CD8-positive, alpha-beta memory T cell (primary cell): Measurements from ENCODE around the gene TP53I13. TPM values are rescaled to one million over a fixed set of nuclear protein-coding genes. Genes with fewer than 3 reads are reported as not detected.

Experiments used
- CTCF ChIA-PET: fragments of 350-600 bp; sonication (Branson Sonifier 250); formaldehyde crosslinking; loops from one replicate; lab custom pipeline; 2021; ENCODE audit warnings: antibody characterized with exemption; lab: Charles Lee
- POLR2A ChIA-PET: fragments of 350-600 bp; sonication (Branson Sonifier 250); formaldehyde crosslinking; loops from one replicate; lab custom pipeline; 2021; ENCODE audit warnings: antibody characterized with exemption; lab: Charles Lee
- DNase-seq, 5 donors: peaks; one replicate each; pipeline versions ENCODE4 v3.0.0 to v3.0.0-alpha.2; 2020 to 2022; ENCODE audit warnings: mixed read lengths in 1 of 5
- H3K27ac ChIP-seq: one replicate; pipeline ENCODE4 v1.7.0; 2013; ENCODE audit warnings: low read depth, mild to moderate bottlenecking, low read length, moderate library complexity
- H3K27me3 ChIP-seq: 2 replicates; pipeline ENCODE4 v1.7.0; 2013; ENCODE audit warnings: low read length, mild to moderate bottlenecking; ENCODE audit not compliant: insufficient read depth, poor library complexity, severe bottlenecking
- H3K36me3 ChIP-seq: 2 replicates; pipeline ENCODE4 v1.7.0; 2013; ENCODE audit warnings: mild to moderate bottlenecking, low read length, moderate library complexity; ENCODE audit not compliant: insufficient read depth
- H3K4me1 ChIP-seq: 2 replicates; pipeline ENCODE4 v1.7.0; 2013; ENCODE audit warnings: mild to moderate bottlenecking, low read length, moderate library complexity; ENCODE audit not compliant: insufficient read depth
- H3K4me3 ChIP-seq: 2 replicates; pipeline ENCODE4 v1.7.0; 2013; ENCODE audit warnings: mild to moderate bottlenecking, low read length
- H3K9me3 ChIP-seq: 2 replicates; pipeline ENCODE4 v1.7.0; 2013; ENCODE audit warnings: mild to moderate bottlenecking, low read length
- H3K27ac Mint-ChIP-seq, 8 donors: one replicate each; pipeline ENCODE4 v1.8.0; 2020 to 2021; ENCODE audit warnings: mixed read lengths in 8 of 8, mild to moderate bottlenecking in 6 of 8, inconsistent platforms in 3 of 8, moderate library complexity in 3 of 8
- H3K27me3 Mint-ChIP-seq, 2 donors: one replicate each; pipeline ENCODE4 v1.8.0; 2020 to 2021; ENCODE audit warnings: mixed read lengths in 2 of 2, mild to moderate bottlenecking in 1 of 2, moderate library complexity in 1 of 2
- H3K36me3 Mint-ChIP-seq, 3 donors: one replicate each; pipeline ENCODE4 v1.8.0; 2020 to 2021; ENCODE audit warnings: mixed read lengths in 3 of 3, inconsistent platforms in 1 of 3, mild to moderate bottlenecking in 1 of 3
- H3K4me1 Mint-ChIP-seq, 3 donors: one replicate each; pipeline ENCODE4 v1.8.0; 2020 to 2021; ENCODE audit warnings: mixed read lengths in 3 of 3, inconsistent platforms in 1 of 3, mild to moderate bottlenecking in 1 of 3
- H3K4me3 Mint-ChIP-seq, 7 donors: one replicate each; pipeline ENCODE4 v1.8.0; 2020 to 2021; ENCODE audit warnings: mixed read lengths in 7 of 7, mild to moderate bottlenecking in 6 of 7, moderate library complexity in 4 of 7, inconsistent platforms in 2 of 7
- H3K9me3 Mint-ChIP-seq, 5 donors: one replicate each; pipeline ENCODE4 v1.8.0; 2020 to 2022; ENCODE audit warnings: mixed read lengths in 5 of 5, mild to moderate bottlenecking in 3 of 5, moderate library complexity in 2 of 5, inconsistent platforms in 1 of 5
- polyA plus RNA-seq: library from polyadenylated mRNA; unstranded; fragments of 300-500 nt; fragmentation: Illumina TruSeq; gene quantifications from one replicate; pipeline ENCODE4 v1.2.3, GENCODE V29; 2021
- total RNA-seq, 2 experiments: library from RNA; stranded (reverse); gene quantifications; one replicate each; pipeline ENCODE4 v1.2.3, GENCODE V29; 2021

TP53I13 gene
- total and polyA plus RNA-seq, 3 experiments from 2014 or later = 33.1 to 75.5 (median 71.3) TPM

DNA sequence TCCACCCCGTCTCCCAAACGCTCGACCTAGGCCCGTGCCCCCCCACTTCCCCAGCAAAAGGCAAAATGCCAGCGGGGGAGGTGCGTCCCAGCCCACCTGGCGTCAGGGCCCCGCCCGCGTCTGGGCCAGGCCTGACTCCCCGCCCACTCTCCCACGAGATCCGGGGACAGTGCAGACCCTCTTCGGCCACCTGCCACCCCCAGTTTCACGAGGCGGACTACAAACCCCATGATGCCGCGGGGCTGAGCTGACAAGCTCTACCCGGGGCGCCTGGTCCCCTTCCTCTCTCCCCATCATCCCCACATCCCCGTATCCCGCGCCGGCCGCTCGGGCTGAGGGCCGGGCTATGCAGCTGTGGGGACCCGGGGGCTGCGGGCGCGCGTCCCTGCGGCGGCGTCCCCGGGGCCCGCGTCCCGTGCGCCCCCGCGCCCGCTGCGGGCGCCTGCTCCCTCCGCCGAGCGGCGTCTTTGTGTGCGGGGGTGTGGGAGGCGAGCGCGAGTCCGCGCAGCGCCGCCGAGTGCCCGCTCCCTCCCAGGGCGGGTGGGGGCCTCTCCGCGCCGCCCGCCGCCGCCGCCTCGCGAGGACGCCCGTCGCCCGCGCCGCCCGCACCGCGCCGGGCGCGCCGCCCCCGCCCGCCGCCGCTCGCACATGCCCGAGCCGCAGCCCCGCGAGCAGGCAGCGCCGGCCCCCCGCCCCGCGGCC is 24.5 kb downstream of the TP53I13 start, which contains the start of gene ANKRD13B:
TSS of gene ANKRD13B (plus strand) at position 283 of the 702 bp plus-strand sequence. CDS start 490 bp downstream, outside the sequence.
- CTCF ChIA-PET = interaction anchor here (1.2 to 6.2 kb wide), 8 partner anchors 11 to 223 kb away, joined by 3 to 113 read pairs (median 16); partner anchors contain the start of genes ABHD15 and TP53I13
- H3K4me3 ChIP-seq = peak within 1 kb of the TSS; percentile 43

DNA sequence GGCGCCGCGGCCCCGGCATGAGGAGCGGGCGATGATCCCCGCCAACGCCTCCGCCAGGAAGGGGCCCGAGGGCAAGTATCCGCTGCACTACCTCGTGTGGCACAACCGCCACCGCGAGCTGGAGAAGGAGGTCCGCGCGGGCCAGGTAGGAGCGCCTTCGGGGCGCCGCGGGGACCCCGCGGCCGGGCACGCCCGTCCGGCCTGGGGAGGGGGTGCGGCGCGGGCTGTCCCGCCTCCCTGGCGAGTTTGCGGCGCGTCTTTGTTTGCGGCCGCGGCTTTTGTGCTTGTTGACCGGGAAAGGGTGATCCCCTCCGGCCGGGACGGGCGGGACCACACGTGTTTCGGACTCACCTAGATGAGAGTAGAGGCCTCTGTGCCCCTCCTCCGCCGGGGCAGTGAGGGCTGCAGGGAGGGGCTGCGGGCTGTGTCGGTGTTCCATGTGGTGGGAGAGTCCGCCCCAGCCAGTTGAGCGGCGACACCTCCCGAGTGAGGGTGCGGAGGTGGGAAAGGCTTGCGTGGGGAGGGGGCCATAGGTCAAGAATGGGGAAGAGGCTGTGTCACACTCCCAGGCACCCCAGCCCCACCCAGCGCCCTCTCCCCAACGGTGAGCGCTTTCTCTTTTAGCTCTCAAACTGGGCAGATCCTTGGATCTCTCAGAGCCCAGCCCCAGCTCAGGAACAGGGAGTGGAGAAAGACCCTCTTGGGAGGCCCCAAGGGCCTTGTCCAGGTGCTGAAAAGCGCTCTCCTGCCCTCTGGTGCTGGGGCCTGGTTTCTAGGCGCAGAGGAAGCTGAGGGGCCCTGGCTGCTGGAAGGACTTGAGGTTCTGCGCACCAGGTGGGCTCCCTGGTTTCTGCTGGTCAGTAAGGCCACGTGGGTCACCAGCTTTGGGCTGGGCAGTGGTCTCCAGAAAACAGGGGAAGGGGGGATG is 25.4 kb downstream of the TP53I13 start:
- Mint-ChIP-seq H3K36me3 (peaks cover 0 to 1% (median 0%) of the 10 kb centered on the region in 3 donors), H3K4me3 (peak overlapping the region; percentile 61 to 90 (median 74)), H3K4me1 (peaks cover 29 to 40% (median 34%) of the 10 kb centered on the region in 3 donors), H3K27ac (peak overlapping the region in 1 of 8 donors; percentile 47), H3K9me3 (no peaks in the 10 kb centered on the region), H3K27me3 (no peaks in the 10 kb centered on the region)
- H3K4me3 ChIP-seq = peak overlapping the region; percentile 43
- H3K36me3 ChIP-seq = no peaks in the 10 kb centered on the region
- no peaks in the 10 kb centered on the region for H3K27me3 ChIP-seq
- CTCF ChIA-PET = interaction anchor here (0.8 to 6.2 kb wide), 6 partner anchors 10 to 224 kb away, joined by 3 to 113 read pairs (median 22); no protein-coding TSS in a partner anchor
- DNase-seq = peak in 1 of 5 donors; percentile 36
- POLR2A ChIA-PET = interaction anchor here (1.0 to 2.2 kb wide), 5 partner anchors 22 to 29 kb away, joined by 3 to 20 read pairs (median 9); partner anchors contain the start of genes CORO6 and TP53I13
- H3K27ac ChIP-seq = no peak overlapping the region
- H3K9me3 ChIP-seq = no peaks in the 10 kb centered on the region
- H3K4me1 ChIP-seq = peaks cover 39% of the 10 kb centered on the region

More for the DNA sequence above, 24.5 kb downstream of the TP53I13 start, which contains the start of gene ANKRD13B:
- H3K4me1 ChIP-seq = peaks cover 45% of the 10 kb centered on the region
- Mint-ChIP-seq H3K4me1 (peaks cover 32 to 45% (median 38%) of the 10 kb centered on the region in 3 donors), H3K9me3 (no peaks in the 10 kb centered on the region), H3K27ac (peak within 1 kb of the TSS in 7 of 8 donors; percentile 29 to 85 (median 51)), H3K36me3 (peaks cover 0 to 4% (median 1%) of the 10 kb centered on the region in 3 donors), H3K27me3 (no peaks in the 10 kb centered on the region), H3K4me3 (peak within 1 kb of the TSS; percentile 76 to 90 (median 87))
- DNase-seq = peak in 1 of 5 donors; percentile 25
- no peaks in the 10 kb centered on the region for H3K36me3 ChIP-seq
- H3K27me3 ChIP-seq = no peaks in the 10 kb centered on the region
- POLR2A ChIA-PET = interaction anchor here (0.6 to 2.2 kb wide), 7 partner anchors 9 to 29 kb away, joined by 3 to 20 read pairs (median 8); partner anchors contain the start of genes CORO6 and TP53I13
- no peaks in the 10 kb centered on the region for H3K9me3 ChIP-seq
- no peak within 1 kb of the TSS for H3K27ac ChIP-seq

GRCh38 chr17:29594519-29595090 is 26.1 kb downstream of the TP53I13 start:
- Mint-ChIP-seq H3K27ac (no peak overlapping the region), H3K36me3 (peaks cover 0 to 1% (median 0%) of the 10 kb centered on the region in 3 donors), H3K9me3 (no peaks in the 10 kb centered on the region), H3K4me3 (peak overlapping the region; percentile 61 to 90 (median 78)), H3K4me1 (peaks cover 29 to 40% (median 34%) of the 10 kb centered on the region in 3 donors), H3K27me3 (no peaks in the 10 kb centered on the region)
- Histone ChIP-seq H3K36me3 (no peaks in the 10 kb centered on the region), H3K27me3 (no peaks in the 10 kb centered on the region), H3K4me3 (no peak overlapping the region), H3K4me1 (peaks cover 39% of the 10 kb centered on the region), H3K27ac (no peak overlapping the region), H3K9me3 (no peaks in the 10 kb centered on the region)
- ChIA-PET POLR2A (interaction anchor here (1.0 kb wide), 1 partner anchor 22 kb away, joined by 3 read pairs; no protein-coding TSS in a partner anchor), CTCF (interaction anchor here (0.8 to 6.2 kb wide), 4 partner anchors 9 to 21 kb away, joined by 3 to 113 read pairs (median 64); no protein-coding TSS in a partner anchor)
- no peak for DNase-seq

- Mint-ChIP-seq H3K27ac (no peak overlapping the region), H3K9me3 (no peaks in the 10 kb centered on the region), H3K4me1 (peaks cover 24 to 34% (median 29%) of the 10 kb centered on the region in 3 donors), H3K27me3 (no peaks in the 10 kb centered on the region), H3K4me3 (peak overlapping the region in 6 of 7 donors; percentile 34 to 81 (median 64)), H3K36me3 (no peaks in the 10 kb centered on the region)
- H3K4me3 ChIP-seq = no peak overlapping the region
- no peak overlapping the region for H3K27ac ChIP-seq
- H3K4me1 ChIP-seq = peaks cover 33% of the 10 kb centered on the region
- no peaks in the 10 kb centered on the region for H3K9me3 ChIP-seq
- ChIA-PET POLR2A (interaction anchor here (1.0 kb wide), 1 partner anchor 22 kb away, joined by 3 read pairs; no protein-coding TSS in a partner anchor), CTCF (interaction anchor here (1.9 to 6.2 kb wide), 4 partner anchors 18 to 22 kb away, joined by 7 to 113 read pairs (median 63); no protein-coding TSS in a partner anchor)
- DNase-seq = no peak
- H3K36me3 ChIP-seq = no peaks in the 10 kb centered on the region
- no peaks in the 10 kb centered on the region for H3K27me3 ChIP-seq
These were observed 26.8 kb downstream of the TP53I13 start for GRCh38 chr17:29595107-29595942.

DNA sequence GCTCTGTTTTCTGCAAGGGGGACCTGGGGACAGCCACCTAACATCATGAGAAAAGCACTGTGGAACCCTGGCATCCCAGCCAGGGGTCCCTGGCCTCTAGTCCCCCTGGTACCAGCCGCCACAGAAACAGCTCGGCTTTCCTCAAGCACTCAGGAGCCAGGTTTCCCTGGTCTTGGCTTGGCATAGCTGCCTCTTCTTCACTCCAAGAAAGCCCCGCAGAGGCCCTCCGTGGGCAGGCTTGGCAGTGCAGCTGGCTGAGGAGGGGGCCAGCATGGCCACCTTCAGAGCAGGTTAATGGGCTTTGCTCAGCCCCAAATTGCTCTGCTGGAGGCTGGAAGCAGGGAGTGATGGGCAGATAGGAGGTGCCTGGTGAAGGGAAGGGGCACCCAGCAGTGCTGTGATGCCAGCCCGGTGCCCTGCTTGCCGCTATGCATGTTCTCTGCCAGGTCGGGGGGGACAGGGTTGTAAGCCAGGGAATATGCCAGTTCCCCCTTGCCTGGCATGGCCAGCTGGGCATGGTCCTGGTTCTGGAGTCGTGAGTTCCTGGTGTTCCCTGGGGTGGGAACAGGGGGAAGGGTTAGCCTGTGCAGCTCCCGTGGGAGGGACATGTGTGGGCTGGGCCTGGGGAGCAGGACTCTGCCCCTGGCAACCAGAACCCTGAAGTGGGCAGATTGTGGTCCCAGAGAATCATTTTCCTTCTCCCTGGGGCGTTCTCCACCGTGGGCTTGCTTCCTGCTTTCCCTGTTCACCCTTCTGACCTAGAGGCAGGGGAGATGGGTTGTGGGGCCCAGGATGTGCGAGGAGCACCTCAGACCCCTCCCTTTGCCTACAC is 27.7 kb downstream of the TP53I13 start:
- H3K27ac Mint-ChIP-seq = no peak overlapping the region

DNA sequence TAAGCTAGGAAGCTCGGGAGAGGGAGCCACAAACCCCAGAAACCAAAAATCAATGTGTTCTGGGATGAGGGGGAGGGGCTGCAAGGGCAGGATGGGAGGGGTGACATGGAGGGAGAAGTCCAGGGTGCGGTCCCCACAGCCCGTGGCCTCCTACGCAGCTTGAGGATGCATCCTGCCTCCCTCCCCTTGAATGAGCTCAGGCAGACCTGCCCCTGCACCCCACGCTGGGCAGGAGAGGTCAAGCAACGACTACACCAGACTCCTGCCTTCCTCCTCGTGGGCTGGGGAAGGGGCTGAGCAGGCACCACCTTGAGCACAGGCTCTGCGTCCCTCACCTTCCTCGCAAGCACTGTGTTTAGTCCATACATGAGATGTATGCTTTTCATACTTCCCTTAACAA is 28.3 kb downstream of the TP53I13 start:
- no peaks in the 10 kb centered on the region for H3K9me3 ChIP-seq
- H3K4me1 ChIP-seq = peaks cover 19% of the 10 kb centered on the region
- no peak overlapping the region for H3K4me3 ChIP-seq
- ChIA-PET CTCF (interaction anchor here (1.9 to 3.5 kb wide), 2 partner anchors 16 to 21 kb away, joined by 7 to 18 read pairs; no protein-coding TSS in a partner anchor), POLR2A (interaction anchor here (0.9 kb wide), 1 partner anchor 18 kb away, joined by 3 read pairs; no protein-coding TSS in a partner anchor)
- no peak overlapping the region for H3K27ac ChIP-seq
- no peaks in the 10 kb centered on the region for H3K27me3 ChIP-seq
- DNase-seq = no peak
- peaks cover 12 to 19% (median 16%) of the 10 kb centered on the region in 3 donors for H3K4me1 Mint-ChIP-seq
- H3K4me3 Mint-ChIP-seq = peak overlapping the region in 2 of 7 donors; percentile 40 to 54
- no peaks in the 10 kb centered on the region for H3K27me3 Mint-ChIP-seq
- H3K36me3 Mint-ChIP-seq = no peaks in the 10 kb centered on the region
- no peaks in the 10 kb centered on the region for H3K36me3 ChIP-seq
- H3K27ac Mint-ChIP-seq = no peak overlapping the region
- H3K9me3 Mint-ChIP-seq = no peaks in the 10 kb centered on the region

More for the DNA sequence above, 27.7 kb downstream of the TP53I13 start:
- Histone ChIP-seq H3K4me1 (peaks cover 25% of the 10 kb centered on the region), H3K4me3 (no peak overlapping the region), H3K36me3 (no peaks in the 10 kb centered on the region), H3K9me3 (no peaks in the 10 kb centered on the region), H3K27ac (no peak overlapping the region), H3K27me3 (no peaks in the 10 kb centered on the region)
- DNase-seq = no peak
- H3K4me1 Mint-ChIP-seq = peaks cover 18 to 25% (median 23%) of the 10 kb centered on the region in 3 donors
- H3K9me3 Mint-ChIP-seq = no peaks in the 10 kb centered on the region
- H3K4me3 Mint-ChIP-seq = no peak overlapping the region
- CTCF ChIA-PET = interaction anchor here (1.9 to 6.2 kb wide), 3 partner anchors 17 to 21 kb away, joined by 7 to 113 read pairs (median 18); no protein-coding TSS in a partner anchor
- POLR2A ChIA-PET = interaction anchor here (0.9 kb wide), 1 partner anchor 19 kb away, joined by 3 read pairs; no protein-coding TSS in a partner anchor
- no peaks in the 10 kb centered on the region for H3K36me3 Mint-ChIP-seq
- no peaks in the 10 kb centered on the region for H3K27me3 Mint-ChIP-seq
